ENCODE measurements around the gene LPGAT1. TPM values are rescaled to one million over a fixed set of nuclear protein-coding genes. Genes with fewer than 3 reads are reported as not detected.

The LPGAT1 gene
- total RNA-seq, 1 experiment from 2014 or later: 50.6 TPM

DNA sequence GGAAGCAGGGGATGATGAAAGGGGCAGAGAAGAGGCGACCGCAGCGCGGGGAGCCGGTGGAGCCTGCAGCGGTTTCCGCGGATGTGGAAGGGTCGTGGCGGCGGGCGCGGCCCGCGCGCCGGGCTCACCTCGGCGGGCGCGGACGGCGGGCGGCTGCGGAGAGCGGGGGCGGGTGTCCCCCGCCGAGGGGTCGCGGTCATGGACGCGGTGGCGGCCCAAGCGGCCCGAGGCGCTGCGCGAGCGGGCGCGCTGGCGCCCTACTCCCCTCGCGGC, 572 bp downstream of the LPGAT1 start:
- H3K79me2 ChIP-seq (ENCODE audit: insufficient read depth, low read length): peaks cover 19% of the 10 kb centered on the region
- H4K20me1 ChIP-seq (ENCODE audit: insufficient read depth): no peaks in the 10 kb centered on the region
- H3K4me2 ChIP-seq (ENCODE audit: low read length): peak overlapping the region; percentile 98
- H3K4me1 ChIP-seq (ENCODE audit: control insufficient read depth in 1 of 2, insufficient read depth in 2 of 2, low read length in 2 of 2): peaks cover 0 to 18% of the 10 kb centered on the region in 2 experiments; a peak in 2 of 4 replicates
- TF ChIP-seq REST (IDR thresholded peaks at IDR 0.05; ENCODE audit: low read depth): no peak
- no peak for TF ChIP-seq JUND (IDR thresholded peaks at IDR 0.05)
- TF ChIP-seq EGR1 (IDR thresholded peaks at IDR 0.05; ENCODE audit: low read depth): no peak
- no peak for TF ChIP-seq CBX3 (IDR thresholded peaks at IDR 0.05; ENCODE audit: low read depth)
- TF ChIP-seq FOSL1 (IDR thresholded peaks at IDR 0.05; ENCODE audit: low read depth): no peak
- TF ChIP-seq SIN3A (IDR thresholded peaks at IDR 0.05; ENCODE audit: low read depth): no peak
- TF ChIP-seq YY1 (IDR thresholded peaks at IDR 0.05; ENCODE audit: extremely low read depth, insufficient replicate concordance, low read depth, low read length): no peak
- no peak for TF ChIP-seq SP1 (IDR thresholded peaks at IDR 0.05; ENCODE audit: low read depth)
- TF ChIP-seq CTCF (IDR thresholded peaks at IDR 0.05 in 2 of 3, conservative IDR thresholded peaks at IDR 0.05 in 1 of 3; ENCODE audit: borderline replicate concordance in 1 of 3, insufficient read depth in 1 of 3, low read depth in 2 of 3, low read length in 2 of 3): no peak
- no peak for TF ChIP-seq ATF3 (IDR thresholded peaks at IDR 0.05)
- TF ChIP-seq POLR2A (IDR thresholded peaks at IDR 0.05; ENCODE audit: borderline replicate concordance, extremely low read depth, insufficient read depth, insufficient read length): no peak
- no peak for TF ChIP-seq POLR2AphosphoS5 (IDR thresholded peaks at IDR 0.05; ENCODE audit: low read depth, low read length)
- TF ChIP-seq MAX (IDR thresholded peaks at IDR 0.05): no peak
- TF ChIP-seq TCF7L2 (IDR thresholded peaks at IDR 0.05; ENCODE audit: borderline replicate concordance, extremely low read depth, insufficient read depth, insufficient read length): no peak
- TF ChIP-seq ELF1 (IDR thresholded peaks at IDR 0.05; ENCODE audit: borderline replicate concordance, low read depth): no peak
- TF ChIP-seq ZFX (IDR thresholded peaks at IDR 0.05): no peak
- no peak for TF ChIP-seq SRF (IDR thresholded peaks at IDR 0.05; ENCODE audit: low read depth)
- no peak for TF ChIP-seq RAD21 (IDR thresholded peaks at IDR 0.05; ENCODE audit: low read depth)
- no peak for TF ChIP-seq ZNF274 (IDR thresholded peaks at IDR 0.05; ENCODE audit: low read depth, low read length)
- no peaks in the 10 kb centered on the region for H3K9me3 ChIP-seq (ENCODE audit: control insufficient read depth in 1 of 2, insufficient read depth in 1 of 2, low read depth in 1 of 2, low read length in 2 of 2)
- no peaks in the 10 kb centered on the region for H3K27me3 ChIP-seq (ENCODE audit: insufficient read depth, low read length)
- H3K27ac ChIP-seq (ENCODE audit: low read depth, low read length): peak overlapping the region; percentile 67; the same call in 1 of the 2 replicates
- intact Hi-C loops (cut with micrococcal nuclease): no loop called here
- ATAC-seq (no peak), DNase-seq (ENCODE audit: low read depth, low spot score) (no peak)
- BruUV-seq (replicated peaks): no TSS peak
- H3K4me3 ChIP-seq (replicated peaks in 1 of 2; ENCODE audit: low read depth in 1 of 2, low read length in 2 of 2): peak overlapping the region; percentile 62 to 72
- ChIA-PET CTCF (no interaction called here), RAD21 (ENCODE audit: low non-redundant PET in 1 of 2, low total read pairs in 2 of 2, uncharacterized antibody in 2 of 2, unreplicated experiment in 2 of 2) (interaction anchor here in 1 of 2 experiments (0.6 kb wide), 1 partner anchor 218 kb away, joined by 3 read pairs; no protein-coding TSS in a partner anchor), POLR2A (no interaction called here)
- no peaks in the 10 kb centered on the region for H3K9me2 ChIP-seq (ENCODE audit: insufficient read depth)
- H3K36me3 ChIP-seq (ENCODE audit: control insufficient read depth in 1 of 2, insufficient read depth in 2 of 2, low read length in 2 of 2): no peaks in the 10 kb centered on the region
- no peak overlapping the region for H2AFZ ChIP-seq (ENCODE audit: low read depth, low read length, poor library complexity, severe bottlenecking)
- H3K9ac ChIP-seq (ENCODE audit: low read length): peak overlapping the region; percentile 72

Data from HCT116 (cell line).